HEK293 (cell line): Measurements from ENCODE around the gene TTC27.

ENCODE experiments used
- CTCF ChIP-seq: fragments of 450-650 bp; formaldehyde crosslinking; IDR thresholded peaks from 2 replicates; pipeline ENCODE4 v1.5.1; 2016; ENCODE audit warnings: missing biosample characterization, missing genetic modification characterization
- HOXA7 ChIP-seq: sonication (generic); formaldehyde crosslinking; IDR thresholded peaks from 2 replicates; pipeline ENCODE4 v1.8.1; 2022; ENCODE audit warnings: missing genetic modification reagents, borderline replicate concordance
- ZSCAN18 ChIP-seq: fragments of 450-650 bp; formaldehyde crosslinking; IDR thresholded peaks from 2 replicates; pipeline ENCODE4 v1.5.1; 2016; ENCODE audit warnings: missing biosample characterization, missing genetic modification characterization

DNA sequence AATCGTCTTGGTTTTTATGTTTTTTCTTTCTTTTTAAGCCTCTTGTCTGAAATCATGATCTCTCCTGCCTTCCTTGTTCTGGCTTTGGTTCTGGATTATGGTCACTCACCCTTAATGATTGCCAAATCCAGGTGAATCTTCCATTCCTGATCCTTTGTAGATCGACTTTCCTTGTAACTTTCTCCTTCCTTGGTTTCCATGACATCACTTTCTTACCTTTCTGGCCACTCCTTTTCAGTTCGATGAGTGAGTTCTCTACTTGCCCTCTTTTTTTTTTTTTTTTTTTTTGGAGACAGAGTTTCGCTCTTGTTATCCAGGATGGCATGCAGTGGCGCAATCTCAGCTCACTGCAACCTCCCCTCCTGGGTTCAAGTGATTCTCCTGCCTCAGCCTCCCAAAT is 179.8 kb downstream of the TTC27 start:
- no peak for TF ChIP-seq CTCF (tag by site-specific recombination)
- no peak for TF ChIP-seq ZSCAN18 (tag by site-specific recombination)
- TF ChIP-seq HOXA7: no peak
